WTC11 (cell line): Measurements from ENCODE around the gene FALEC.

Experiments
- CBFB ChIP-seq: sonication (generic); formaldehyde crosslinking; IDR thresholded peaks from 2 replicates; pipeline ENCODE4 v1.8.1; 2022; ENCODE audit warnings: mild to moderate bottlenecking, low read depth, missing genetic modification reagents
- CTCF ChIP-seq: fragments of 200-600 bp; IDR thresholded peaks from 2 replicates; pipeline ENCODE4 v1.8.0; 2022; ENCODE audit warnings: antibody characterized with exemption
- JAZF1 ChIP-seq: fragments of 250-450 bp; sonication (Bioruptor Pico); IDR thresholded peaks from 2 replicates; pipeline ENCODE4 v1.9.0; 2021; ENCODE audit warnings: moderate library complexity, mild to moderate bottlenecking, inconsistent platforms
- JUN ChIP-seq: sonication (generic); formaldehyde crosslinking; IDR thresholded peaks from 2 replicates; pipeline ENCODE4 v1.8.0; 2023; ENCODE audit warnings: mild to moderate bottlenecking, missing genetic modification reagents
- KAT7 ChIP-seq: sonication (generic); formaldehyde crosslinking; IDR thresholded peaks from 2 replicates; pipeline ENCODE4 v1.8.1; 2023; ENCODE audit warnings: missing genetic modification reagents, mild to moderate bottlenecking, borderline replicate concordance
- RELA ChIP-seq: sonication (generic); formaldehyde crosslinking; IDR thresholded peaks from 2 replicates; pipeline ENCODE4 v1.8.1; 2022; ENCODE audit warnings: missing genetic modification reagents, mild to moderate bottlenecking, borderline replicate concordance
- TCF7 ChIP-seq: sonication (generic); formaldehyde crosslinking; IDR thresholded peaks from 2 replicates; pipeline ENCODE4 v1.8.0; 2022; ENCODE audit warnings: mild to moderate bottlenecking, low read depth, missing genetic modification reagents, moderate library complexity
- ZBTB43 ChIP-seq: sonication (generic); formaldehyde crosslinking; IDR thresholded peaks from 2 replicates; pipeline ENCODE4 v1.8.1; 2023; ENCODE audit warnings: mild to moderate bottlenecking, missing genetic modification reagents
- ZNF263 ChIP-seq: sonication (generic); formaldehyde crosslinking; IDR thresholded peaks from 2 replicates; pipeline ENCODE4 v1.8.1; 2022; ENCODE audit warnings: low read depth, mild to moderate bottlenecking, moderate library complexity, missing genetic modification reagents
- TF ChIP-seq, protein P1 (sequence below): fragments of 250-450 bp; sonication (Bioruptor Pico); IDR thresholded peaks from 2 replicates; pipeline ENCODE4 v1.9.0; 2021; ENCODE audit warnings: mild to moderate bottlenecking, borderline replicate concordance
- TF ChIP-seq, protein P2 (sequence below): sonication (generic); formaldehyde crosslinking; IDR thresholded peaks from 2 replicates; pipeline ENCODE4 v1.8.0; 2023; ENCODE audit warnings: missing genetic modification reagents, mild to moderate bottlenecking, borderline replicate concordance

DNA sequence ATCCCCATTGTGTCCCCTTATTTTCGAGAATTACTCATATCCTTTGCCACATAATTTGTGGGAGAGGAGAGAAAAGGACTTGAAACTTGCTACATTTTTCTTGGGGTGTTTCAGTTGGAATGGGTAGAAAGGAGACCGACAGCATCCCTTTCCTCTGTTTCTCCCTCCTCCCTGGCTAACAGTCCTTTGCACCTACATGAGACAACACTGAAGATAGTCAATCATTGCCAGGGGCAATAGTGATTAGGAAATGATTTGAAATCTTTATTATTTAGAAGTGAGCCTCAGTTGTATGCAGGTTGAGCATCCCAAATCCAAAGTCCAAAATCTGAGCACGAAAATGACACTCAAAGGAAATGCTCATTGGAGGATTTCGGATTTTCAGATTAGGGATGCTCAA is 36.2 kb upstream of the FALEC start:
- TF ChIP-seq CTCF (no peak), CBFB (CRISPR knock-in tag) (no peak), JUN (CRISPR knock-in tag) (no peak), KAT7 (CRISPR knock-in tag) (no peak), ZNF263 (CRISPR knock-in tag) (no peak), JAZF1 (no peak), TCF7 (CRISPR knock-in tag) (no peak), ZBTB43 (CRISPR knock-in tag) (no peak), RELA (no peak)
- TF ChIP-seq, protein P1, sequence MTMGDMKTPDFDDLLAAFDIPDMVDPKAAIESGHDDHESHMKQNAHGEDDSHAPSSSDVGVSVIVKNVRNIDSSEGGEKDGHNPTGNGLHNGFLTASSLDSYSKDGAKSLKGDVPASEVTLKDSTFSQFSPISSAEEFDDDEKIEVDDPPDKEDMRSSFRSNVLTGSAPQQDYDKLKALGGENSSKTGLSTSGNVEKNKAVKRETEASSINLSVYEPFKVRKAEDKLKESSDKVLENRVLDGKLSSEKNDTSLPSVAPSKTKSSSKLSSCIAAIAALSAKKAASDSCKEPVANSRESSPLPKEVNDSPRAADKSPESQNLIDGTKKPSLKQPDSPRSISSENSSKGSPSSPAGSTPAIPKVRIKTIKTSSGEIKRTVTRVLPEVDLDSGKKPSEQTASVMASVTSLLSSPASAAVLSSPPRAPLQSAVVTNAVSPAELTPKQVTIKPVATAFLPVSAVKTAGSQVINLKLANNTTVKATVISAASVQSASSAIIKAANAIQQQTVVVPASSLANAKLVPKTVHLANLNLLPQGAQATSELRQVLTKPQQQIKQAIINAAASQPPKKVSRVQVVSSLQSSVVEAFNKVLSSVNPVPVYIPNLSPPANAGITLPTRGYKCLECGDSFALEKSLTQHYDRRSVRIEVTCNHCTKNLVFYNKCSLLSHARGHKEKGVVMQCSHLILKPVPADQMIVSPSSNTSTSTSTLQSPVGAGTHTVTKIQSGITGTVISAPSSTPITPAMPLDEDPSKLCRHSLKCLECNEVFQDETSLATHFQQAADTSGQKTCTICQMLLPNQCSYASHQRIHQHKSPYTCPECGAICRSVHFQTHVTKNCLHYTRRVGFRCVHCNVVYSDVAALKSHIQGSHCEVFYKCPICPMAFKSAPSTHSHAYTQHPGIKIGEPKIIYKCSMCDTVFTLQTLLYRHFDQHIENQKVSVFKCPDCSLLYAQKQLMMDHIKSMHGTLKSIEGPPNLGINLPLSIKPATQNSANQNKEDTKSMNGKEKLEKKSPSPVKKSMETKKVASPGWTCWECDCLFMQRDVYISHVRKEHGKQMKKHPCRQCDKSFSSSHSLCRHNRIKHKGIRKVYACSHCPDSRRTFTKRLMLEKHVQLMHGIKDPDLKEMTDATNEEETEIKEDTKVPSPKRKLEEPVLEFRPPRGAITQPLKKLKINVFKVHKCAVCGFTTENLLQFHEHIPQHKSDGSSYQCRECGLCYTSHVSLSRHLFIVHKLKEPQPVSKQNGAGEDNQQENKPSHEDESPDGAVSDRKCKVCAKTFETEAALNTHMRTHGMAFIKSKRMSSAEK (CRISPR knock-in tag) = no peak
- TF ChIP-seq, protein P2, sequence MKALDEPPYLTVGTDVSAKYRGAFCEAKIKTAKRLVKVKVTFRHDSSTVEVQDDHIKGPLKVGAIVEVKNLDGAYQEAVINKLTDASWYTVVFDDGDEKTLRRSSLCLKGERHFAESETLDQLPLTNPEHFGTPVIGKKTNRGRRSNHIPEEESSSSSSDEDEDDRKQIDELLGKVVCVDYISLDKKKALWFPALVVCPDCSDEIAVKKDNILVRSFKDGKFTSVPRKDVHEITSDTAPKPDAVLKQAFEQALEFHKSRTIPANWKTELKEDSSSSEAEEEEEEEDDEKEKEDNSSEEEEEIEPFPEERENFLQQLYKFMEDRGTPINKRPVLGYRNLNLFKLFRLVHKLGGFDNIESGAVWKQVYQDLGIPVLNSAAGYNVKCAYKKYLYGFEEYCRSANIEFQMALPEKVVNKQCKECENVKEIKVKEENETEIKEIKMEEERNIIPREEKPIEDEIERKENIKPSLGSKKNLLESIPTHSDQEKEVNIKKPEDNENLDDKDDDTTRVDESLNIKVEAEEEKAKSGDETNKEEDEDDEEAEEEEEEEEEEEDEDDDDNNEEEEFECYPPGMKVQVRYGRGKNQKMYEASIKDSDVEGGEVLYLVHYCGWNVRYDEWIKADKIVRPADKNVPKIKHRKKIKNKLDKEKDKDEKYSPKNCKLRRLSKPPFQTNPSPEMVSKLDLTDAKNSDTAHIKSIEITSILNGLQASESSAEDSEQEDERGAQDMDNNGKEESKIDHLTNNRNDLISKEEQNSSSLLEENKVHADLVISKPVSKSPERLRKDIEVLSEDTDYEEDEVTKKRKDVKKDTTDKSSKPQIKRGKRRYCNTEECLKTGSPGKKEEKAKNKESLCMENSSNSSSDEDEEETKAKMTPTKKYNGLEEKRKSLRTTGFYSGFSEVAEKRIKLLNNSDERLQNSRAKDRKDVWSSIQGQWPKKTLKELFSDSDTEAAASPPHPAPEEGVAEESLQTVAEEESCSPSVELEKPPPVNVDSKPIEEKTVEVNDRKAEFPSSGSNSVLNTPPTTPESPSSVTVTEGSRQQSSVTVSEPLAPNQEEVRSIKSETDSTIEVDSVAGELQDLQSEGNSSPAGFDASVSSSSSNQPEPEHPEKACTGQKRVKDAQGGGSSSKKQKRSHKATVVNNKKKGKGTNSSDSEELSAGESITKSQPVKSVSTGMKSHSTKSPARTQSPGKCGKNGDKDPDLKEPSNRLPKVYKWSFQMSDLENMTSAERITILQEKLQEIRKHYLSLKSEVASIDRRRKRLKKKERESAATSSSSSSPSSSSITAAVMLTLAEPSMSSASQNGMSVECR = no peak
